IMR-90 (cell line): ENCODE measurements around the gene LUC7L3. TPM values are rescaled to one million over a fixed set of nuclear protein-coding genes. Genes with fewer than 3 reads are reported as not detected.
A peak's percentile ranks its signal among the peaks of the same experiment; 100 is the strongest.

ENCODE experiments used
- ATAC-seq: fragments of 200-7000 bp; cut with Tn5 transposase; 2 replicates; pipeline ENCODE4 v1.9.1; 2020; ENCODE audit warnings: low read depth, mild to moderate bottlenecking, moderate library complexity
- BruUV-seq: library from RNA; stranded (reverse); fragments of 400-500 nt; replicated peaks from 2 replicates; lab custom pipeline; 2021; lab: Mats Ljungman, UMichigan
- CTCF ChIA-PET: fragments of 300-600 bp; formaldehyde crosslinking; extraction: SDS; loops from one replicate; lab custom pipeline; 2021; ENCODE audit warnings: antibody characterized with exemption; lab: Yijun Ruan, JAX
- POLR2A ChIA-PET: fragments of 300-600 bp; sonication (Branson Sonifier 250); formaldehyde crosslinking; loops from one replicate; lab custom pipeline; 2022; ENCODE audit warnings: antibody characterized with exemption; ENCODE audit not compliant: unreplicated experiment; lab: Charles Lee
- DNase-seq: peaks from one replicate; pipeline ENCODE4 v3.0.0; 2013
- H2AFZ ChIP-seq: replicated peaks from 2 replicates; pipeline ENCODE3; 2013; ENCODE audit warnings: low read length, mild to moderate bottlenecking; ENCODE audit not compliant: poor library complexity
- H2AK5ac ChIP-seq: 2 replicates; pipeline ENCODE4 v1.6.1; 2013; ENCODE audit warnings: low read depth, low read length, inconsistent platforms
- H2AK9ac ChIP-seq: replicated peaks from 2 replicates; pipeline ENCODE3; 2013; ENCODE audit warnings: mild to moderate bottlenecking, low read depth, low read length, moderate library complexity; ENCODE audit not compliant: poor library complexity
- H2BK120ac ChIP-seq: 2 replicates; pipeline ENCODE4 v1.6.1; 2013; ENCODE audit warnings: low read depth, low read length, inconsistent platforms
- H2BK15ac ChIP-seq: 3 replicates; pipeline ENCODE4 v1.6.1; 2013; ENCODE audit warnings: low read depth, low read length, inconsistent platforms
- H2BK20ac ChIP-seq: 2 replicates; pipeline ENCODE4 v1.6.1; 2013; ENCODE audit warnings: low read depth, mild to moderate bottlenecking, inconsistent platforms, low read length, moderate library complexity
- H2BK5ac ChIP-seq: 2 replicates; pipeline ENCODE4 v1.6.1; 2013; ENCODE audit warnings: mild to moderate bottlenecking, low read depth, low read length, inconsistent platforms; ENCODE audit not compliant: poor library complexity, severe bottlenecking
- H3K14ac ChIP-seq: replicated peaks from 2 replicates; pipeline ENCODE4 v1.6.1; 2013; ENCODE audit warnings: low read depth, low read length, inconsistent platforms
- H3K18ac ChIP-seq: 2 replicates; pipeline ENCODE4 v1.6.1; 2013; ENCODE audit warnings: low read depth, low read length, control low read depth
- H3K23ac ChIP-seq: 2 replicates; pipeline ENCODE4 v1.6.1; 2013; ENCODE audit warnings: low read depth, low read length, inconsistent platforms
- H3K27ac ChIP-seq: 2 replicates; pipeline ENCODE4 v1.5.1; 2013; ENCODE audit warnings: mild to moderate bottlenecking, control low read depth, low read length; ENCODE audit not compliant: insufficient read depth
- H3K27me3 ChIP-seq: 2 replicates; pipeline ENCODE4 v1.6.1; 2013; ENCODE audit warnings: low read length; ENCODE audit not compliant: control insufficient read depth, insufficient read depth
- H3K36me3 ChIP-seq: 2 replicates; pipeline ENCODE4 v1.6.1; 2013; ENCODE audit warnings: low read length, mixed read lengths; ENCODE audit not compliant: control insufficient read depth, insufficient read depth
- H3K4ac ChIP-seq: 2 replicates; pipeline ENCODE4 v1.6.1; 2013; ENCODE audit warnings: low read depth, low read length, inconsistent platforms
- H3K4me1 ChIP-seq: 2 replicates; pipeline ENCODE4 v1.6.1; 2013; ENCODE audit warnings: low read length, mixed read lengths; ENCODE audit not compliant: control insufficient read depth, insufficient read depth
- H3K4me2 ChIP-seq: 2 replicates; pipeline ENCODE4 v1.6.1; 2013; ENCODE audit warnings: low read depth, mild to moderate bottlenecking, control low read depth, low read length, moderate library complexity
- H3K4me3 ChIP-seq: 2 replicates; pipeline ENCODE4 v1.5.1; 2013; ENCODE audit warnings: low read depth, mild to moderate bottlenecking, control low read depth, low read length, moderate library complexity; ENCODE audit not compliant: insufficient read depth
- H3K56ac ChIP-seq: 2 replicates; pipeline ENCODE4 v1.6.1; 2013; ENCODE audit warnings: low read length, inconsistent platforms; ENCODE audit not compliant: insufficient read depth; ENCODE audit errors: extremely low read depth
- H3K79me1 ChIP-seq, 2 experiments: 2 replicates each; pipeline ENCODE4 v1.6.1; 2013; ENCODE audit warnings: low read length in 2 of 2, inconsistent platforms in 1 of 2, low read depth in 1 of 2
- H3K9ac ChIP-seq: 2 replicates; pipeline ENCODE4 v1.6.1; 2013; ENCODE audit warnings: low read depth, low read length, control low read depth
- H3K9me1 ChIP-seq: 2 replicates; pipeline ENCODE4 v1.6.1; 2013; ENCODE audit warnings: low read length, inconsistent platforms; ENCODE audit not compliant: insufficient read depth
- H3K9me3 ChIP-seq: 2 replicates; pipeline ENCODE4 v1.6.1; 2013; ENCODE audit warnings: low read length; ENCODE audit not compliant: control insufficient read depth, insufficient read depth
- H4K20me1 ChIP-seq: 2 replicates; pipeline ENCODE4 v1.6.1; 2013; ENCODE audit warnings: low read length, inconsistent platforms; ENCODE audit not compliant: insufficient read depth
- H4K5ac ChIP-seq: 2 replicates; pipeline ENCODE4 v1.6.1; 2013; ENCODE audit warnings: mild to moderate bottlenecking, low read depth, low read length, control low read depth
- H4K8ac ChIP-seq, 2 experiments: 2 replicates each; pipeline ENCODE4 v1.6.1; 2013; ENCODE audit warnings: low read depth in 2 of 2, low read length in 2 of 2, control low read depth in 1 of 2, inconsistent platforms in 1 of 2
- H4K91ac ChIP-seq: 2 replicates; pipeline ENCODE4 v1.6.1; 2013; ENCODE audit warnings: low read depth, low read length, inconsistent platforms; ENCODE audit not compliant: insufficient read depth
- BHLHE40 ChIP-seq: fragments of 150-350 bp; IDR thresholded peaks from 2 replicates; pipeline ENCODE4 v1.6.1; 2016; ENCODE audit warnings: mild to moderate bottlenecking, low read depth, low read length
- CEBPB ChIP-seq: IDR thresholded peaks from 2 replicates; pipeline ENCODE4 v1.6.1; 2012; ENCODE audit warnings: low read depth, low read length, improper control_type of control experiment
- CHD1 ChIP-seq: IDR thresholded peaks from 2 replicates; pipeline ENCODE4 v1.6.1; 2012; ENCODE audit warnings: low read depth, low read length, improper control_type of control experiment
- FOS ChIP-seq: fragments of 150-350 bp; IDR thresholded peaks from 2 replicates; pipeline ENCODE4 v1.6.1; 2016; ENCODE audit warnings: low read depth, low read length
- MXI1 ChIP-seq: IDR thresholded peaks from 2 replicates; pipeline ENCODE4 v1.6.1; 2012; ENCODE audit warnings: low read depth, mild to moderate bottlenecking, low read length, moderate library complexity, borderline replicate concordance
- NFE2L2 ChIP-seq: fragments of 150-350 bp; IDR thresholded peaks from 2 replicates; pipeline ENCODE4 v1.6.1; 2016; ENCODE audit warnings: low read depth, mild to moderate bottlenecking, low read length
- POLR2A ChIP-seq: IDR thresholded peaks from 2 replicates; pipeline ENCODE4 v1.6.1; 2012; ENCODE audit warnings: mild to moderate bottlenecking, low read depth, low read length
- RAD21 ChIP-seq: IDR thresholded peaks from 2 replicates; pipeline ENCODE4 v1.6.1; 2012; ENCODE audit warnings: low read length, improper control_type of control experiment
- RCOR1 ChIP-seq: IDR thresholded peaks from 2 replicates; pipeline ENCODE4 v1.6.1; 2012; ENCODE audit warnings: mild to moderate bottlenecking, low read length, improper control_type of control experiment; ENCODE audit not compliant: insufficient replicate concordance
- SMC3 ChIP-seq: fragments of 150-350 bp; IDR thresholded peaks from 2 replicates; pipeline ENCODE4 v1.6.1; 2016; ENCODE audit warnings: low read depth, mild to moderate bottlenecking, antibody characterized with exemption, low read length, moderate library complexity
- WGBS, 2 experiments: methylation state at CpG; one replicate each; pipeline versions ENCODE4 v1.1.5 to v1.1.7; 2013; ENCODE audit warnings: missing lambda C conversion rate in 2 of 2; ENCODE audit not compliant: insufficient read length in 1 of 2; ENCODE audit errors: extremely low coverage in 2 of 2; 5-methylcytosine and 5-hydroxymethylcytosine counted together
- dilution Hi-C: fragments of 300-500 bp; cut with HindIII; formaldehyde crosslinking; loops from one replicate; pipeline ENCODE4 v1.14.3; 2018; ENCODE audit warnings: low sequenced_read_pairs; ENCODE audit not compliant: unreplicated experiment
- in situ Hi-C: fragments of 300-500 bp; cut with MboI; formaldehyde crosslinking; loops from 3 replicates; pipeline ENCODE4 v1.14.3; 2019; ENCODE audit warnings: low sequenced_read_pairs, inconsistent platforms, mixed read lengths
- intact Hi-C: fragments of 100-400 bp; cut with micrococcal nuclease; formaldehyde crosslinking; loops from 2 replicates; pipeline ENCODE4 v1.10.0; 2022
- polyA plus RNA-seq, 3 experiments: library from polyadenylated mRNA; depleted of rRNA; stranded (reverse); fragments of >200 nt; gene quantifications; 2 replicates each; pipeline ENCODE4 v1.2.3, GENCODE V29; 2012; ENCODE audit warnings: low replicate concordance in 1 of 3
- total RNA-seq: library from RNA; depleted of rRNA; stranded (reverse); fragments of >200 nt; gene quantifications from 2 replicates; pipeline ENCODE4 v1.2.3, GENCODE V29; 2012
- TF ChIP-seq, protein P1 (sequence below): fragments of 150-350 bp; IDR thresholded peaks from 2 replicates; pipeline ENCODE4 v1.6.1; 2017; ENCODE audit warnings: mild to moderate bottlenecking, antibody characterized with exemption, low read length, low read depth
- TF ChIP-seq, protein P2 (sequence below): fragments of 150-350 bp; IDR thresholded peaks from 2 replicates; pipeline ENCODE4 v1.6.1; 2016; ENCODE audit warnings: low read depth, mild to moderate bottlenecking, low read length, moderate library complexity, borderline replicate concordance
- TF ChIP-seq, protein P3 (sequence below): conservative IDR thresholded peaks from 2 replicates; pipeline ENCODE4 v1.5.1; 2012; ENCODE audit warnings: mild to moderate bottlenecking, low read depth, low read length, improper control_type of control experiment

Gene LUC7L3
- total and polyA plus RNA-seq, 2 of the 4 experiments (the other 2 are of a cell fraction), result 17.7 to 44.7 TPM

DNA sequence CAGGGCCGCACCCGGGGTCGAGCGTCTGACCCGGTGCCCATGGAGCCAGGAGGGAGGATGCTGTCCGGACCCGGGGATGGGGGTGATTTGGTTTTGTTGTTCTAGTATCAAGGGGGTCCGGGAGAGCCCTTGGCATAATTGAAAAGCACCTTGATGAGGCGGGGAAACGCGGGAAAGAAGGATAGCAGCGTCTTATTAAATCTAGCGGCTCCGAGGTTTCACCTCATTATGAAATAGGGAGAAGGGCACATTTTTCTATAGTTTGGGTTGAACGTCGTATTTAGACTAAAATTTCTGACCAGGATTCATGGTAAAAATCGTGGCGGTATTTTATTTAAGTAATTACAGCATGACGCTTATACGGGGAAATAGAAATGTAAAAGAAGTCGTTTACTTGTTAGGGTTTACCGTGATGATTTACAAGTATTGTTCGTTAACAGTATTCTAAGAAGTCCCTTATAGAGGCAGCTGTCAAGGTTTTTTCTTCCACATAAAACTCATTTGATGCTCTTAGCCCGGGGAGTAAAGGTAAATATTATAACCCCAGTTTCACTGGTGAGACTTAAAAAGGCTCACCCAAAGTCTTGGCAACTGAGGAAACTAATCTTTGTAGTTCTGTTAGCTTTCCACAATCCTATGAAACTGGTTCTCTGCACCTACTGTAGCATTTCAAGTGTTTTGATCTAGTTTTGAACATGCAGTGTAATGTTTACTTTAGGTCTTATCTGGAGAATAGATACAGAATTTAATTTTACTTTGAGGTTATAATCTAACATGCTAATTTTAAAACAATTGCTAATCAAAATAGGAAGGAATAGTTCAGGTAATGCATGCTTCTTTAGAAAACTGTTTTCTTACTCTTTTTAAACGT, 756 bp downstream of the LUC7L3 start:
- H3K56ac ChIP-seq, result peak overlapping the region; percentile 55; the same call in 1 of the 2 replicates
- H2BK5ac ChIP-seq, result peak overlapping the region; percentile 86
- H3K14ac ChIP-seq, result peak overlapping the region; percentile 97
- peak overlapping the region; percentile 91 to 97; a peak in 2 of 4 replicates for H4K8ac ChIP-seq
- peak overlapping the region; percentile 100 for H3K4me2 ChIP-seq
- no peaks in the 10 kb centered on the region for H3K27me3 ChIP-seq
- H3K9me1 ChIP-seq, result peaks cover 4% of the 10 kb centered on the region
- peak overlapping the region; percentile 91 for H3K27ac ChIP-seq
- H3K4me3 ChIP-seq, result peak overlapping the region; percentile 79
- no peak overlapping the region for H2BK20ac ChIP-seq
- peak overlapping the region; percentile 93 for H2AFZ ChIP-seq
- no peak overlapping the region for H2BK15ac ChIP-seq
- ChIA-PET CTCF (interaction anchor here (0.7 kb wide), 1 partner anchor 24 kb away, joined by 8 read pairs; no protein-coding TSS in a partner anchor), POLR2A (interaction anchor here (0.6 to 1.0 kb wide), 2 partner anchors 58 to 144 kb away, joined by 3 to 4 read pairs; no protein-coding TSS in a partner anchor)
- no peak for DNase-seq
- 0% methylated on average over 8 of the region's 25 CpGs; no CpG with 5 or more reads in 1 of the 2 experiments for WGBS, 2 experiments
- dilution Hi-C loops, result no loop called here
- no peak for ATAC-seq
- peak overlapping the region; percentile 35; the same call in 1 of the 2 replicates for H4K91ac ChIP-seq
- in situ Hi-C loops, result no loop called here
- peak overlapping the region; percentile 53 for H3K23ac ChIP-seq
- intact Hi-C loops, result loop anchor here (1.0 kb wide), 1 partner anchor 12 kb away; no protein-coding TSS in a partner anchor
- peaks cover 53% of the 10 kb centered on the region for H4K20me1 ChIP-seq
- no peaks in the 10 kb centered on the region for H3K9me3 ChIP-seq
- no peaks in the 10 kb centered on the region for H3K4me1 ChIP-seq
- peak overlapping the region; percentile 91 for H2AK9ac ChIP-seq
- no peak overlapping the region for H2AK5ac ChIP-seq
- H3K9ac ChIP-seq, result peak overlapping the region; percentile 80
- peak overlapping the region; percentile 84; the same call in 1 of the 2 replicates for H4K5ac ChIP-seq
- peak overlapping the region; percentile 93 for H3K4ac ChIP-seq
- H2BK120ac ChIP-seq, result no peak overlapping the region
- H3K79me1 ChIP-seq, result peaks cover 0 to 14% of the 10 kb centered on the region in 2 experiments; a peak in 2 of 4 replicates
- no peaks in the 10 kb centered on the region for H3K36me3 ChIP-seq
- BruUV-seq, result TSS peak; percentile 38
- peak overlapping the region; percentile 8; the same call in 1 of the 2 replicates for H3K18ac ChIP-seq
- TF ChIP-seq SMC3 (no peak), RCOR1 (no peak), RAD21 (no peak), BHLHE40 (no peak), MXI1 (no peak), CEBPB (no peak), FOS (no peak), POLR2A (no peak), NFE2L2 (no peak), CHD1 (no peak)
- TF ChIP-seq, protein P1, sequence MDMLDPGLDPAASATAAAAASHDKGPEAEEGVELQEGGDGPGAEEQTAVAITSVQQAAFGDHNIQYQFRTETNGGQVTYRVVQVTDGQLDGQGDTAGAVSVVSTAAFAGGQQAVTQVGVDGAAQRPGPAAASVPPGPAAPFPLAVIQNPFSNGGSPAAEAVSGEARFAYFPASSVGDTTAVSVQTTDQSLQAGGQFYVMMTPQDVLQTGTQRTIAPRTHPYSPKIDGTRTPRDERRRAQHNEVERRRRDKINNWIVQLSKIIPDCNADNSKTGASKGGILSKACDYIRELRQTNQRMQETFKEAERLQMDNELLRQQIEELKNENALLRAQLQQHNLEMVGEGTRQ, result no peak
- TF ChIP-seq, protein P2, sequence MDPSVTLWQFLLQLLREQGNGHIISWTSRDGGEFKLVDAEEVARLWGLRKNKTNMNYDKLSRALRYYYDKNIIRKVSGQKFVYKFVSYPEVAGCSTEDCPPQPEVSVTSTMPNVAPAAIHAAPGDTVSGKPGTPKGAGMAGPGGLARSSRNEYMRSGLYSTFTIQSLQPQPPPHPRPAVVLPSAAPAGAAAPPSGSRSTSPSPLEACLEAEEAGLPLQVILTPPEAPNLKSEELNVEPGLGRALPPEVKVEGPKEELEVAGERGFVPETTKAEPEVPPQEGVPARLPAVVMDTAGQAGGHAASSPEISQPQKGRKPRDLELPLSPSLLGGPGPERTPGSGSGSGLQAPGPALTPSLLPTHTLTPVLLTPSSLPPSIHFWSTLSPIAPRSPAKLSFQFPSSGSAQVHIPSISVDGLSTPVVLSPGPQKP, result no peak
- TF ChIP-seq, protein P3, sequence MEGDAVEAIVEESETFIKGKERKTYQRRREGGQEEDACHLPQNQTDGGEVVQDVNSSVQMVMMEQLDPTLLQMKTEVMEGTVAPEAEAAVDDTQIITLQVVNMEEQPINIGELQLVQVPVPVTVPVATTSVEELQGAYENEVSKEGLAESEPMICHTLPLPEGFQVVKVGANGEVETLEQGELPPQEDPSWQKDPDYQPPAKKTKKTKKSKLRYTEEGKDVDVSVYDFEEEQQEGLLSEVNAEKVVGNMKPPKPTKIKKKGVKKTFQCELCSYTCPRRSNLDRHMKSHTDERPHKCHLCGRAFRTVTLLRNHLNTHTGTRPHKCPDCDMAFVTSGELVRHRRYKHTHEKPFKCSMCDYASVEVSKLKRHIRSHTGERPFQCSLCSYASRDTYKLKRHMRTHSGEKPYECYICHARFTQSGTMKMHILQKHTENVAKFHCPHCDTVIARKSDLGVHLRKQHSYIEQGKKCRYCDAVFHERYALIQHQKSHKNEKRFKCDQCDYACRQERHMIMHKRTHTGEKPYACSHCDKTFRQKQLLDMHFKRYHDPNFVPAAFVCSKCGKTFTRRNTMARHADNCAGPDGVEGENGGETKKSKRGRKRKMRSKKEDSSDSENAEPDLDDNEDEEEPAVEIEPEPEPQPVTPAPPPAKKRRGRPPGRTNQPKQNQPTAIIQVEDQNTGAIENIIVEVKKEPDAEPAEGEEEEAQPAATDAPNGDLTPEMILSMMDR, result no peak
